HFF-Myc (cell line): ENCODE measurements around the gene NEU4.

Source experiments
- DNase-seq: peaks from one replicate; pipeline ENCODE4 v3.0.0-alpha.2; 2011; ENCODE audit warnings: low read depth; ENCODE audit errors: extremely low read depth
- H3K4me3 ChIP-seq: replicated peaks from 2 replicates; pipeline ENCODE4 v1.5.1; 2011; ENCODE audit warnings: low read depth, mild to moderate bottlenecking, control low read depth, low read length
- TF ChIP-seq, protein P1 (sequence below): IDR thresholded peaks from 2 replicates; pipeline ENCODE4 v1.5.1; 2012; ENCODE audit warnings: mild to moderate bottlenecking, low read depth, low read length, control low read depth; ENCODE audit errors: missing control alignments

Gene NEU4

DNA sequence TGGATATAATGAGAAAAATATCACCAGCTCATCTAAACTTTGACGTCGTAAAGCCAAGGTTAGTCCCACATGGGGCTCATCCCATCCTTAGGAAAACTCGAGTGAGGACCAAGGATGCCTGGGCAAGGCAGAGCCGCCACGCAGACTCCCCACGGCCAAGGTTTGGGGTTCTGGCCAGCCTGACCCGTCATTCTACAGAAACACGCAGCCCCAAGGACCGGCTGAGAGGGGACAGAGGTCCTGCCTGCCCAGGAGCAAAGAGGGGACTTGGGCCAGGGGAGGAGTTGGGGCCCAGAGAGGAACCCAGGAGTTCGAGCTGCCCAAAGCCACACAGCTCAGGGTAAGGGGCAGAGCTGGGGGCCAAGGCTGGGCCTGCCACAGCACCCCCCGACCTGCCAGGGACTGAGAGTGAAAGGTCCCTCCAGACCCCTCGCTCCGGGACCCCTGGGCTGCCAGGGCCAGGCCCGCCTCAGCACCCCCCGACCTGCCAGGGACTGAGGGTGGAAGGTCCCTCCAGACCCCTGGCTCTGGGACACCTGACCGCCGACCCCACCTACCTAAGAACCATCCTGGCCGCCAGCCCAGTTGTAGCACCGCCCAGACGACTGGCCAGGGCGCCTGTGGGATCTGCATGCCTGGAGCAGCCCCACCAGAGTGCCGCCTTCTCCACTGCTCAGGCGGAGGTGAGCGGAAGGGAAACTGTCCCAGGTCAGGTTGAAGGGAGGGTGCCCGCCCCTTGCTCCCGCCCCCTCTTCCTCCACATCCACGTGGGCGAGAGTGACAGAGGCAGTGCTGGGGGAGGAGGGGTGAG lies 49.4 kb downstream of the NEU4 start, which contains the start of gene PDCD1:
PDCD1 (minus strand) TSS at position 689 of the 811 bp plus-strand sequence; CDS start at position 633, 56 bp downstream.
- TF ChIP-seq, protein P1, sequence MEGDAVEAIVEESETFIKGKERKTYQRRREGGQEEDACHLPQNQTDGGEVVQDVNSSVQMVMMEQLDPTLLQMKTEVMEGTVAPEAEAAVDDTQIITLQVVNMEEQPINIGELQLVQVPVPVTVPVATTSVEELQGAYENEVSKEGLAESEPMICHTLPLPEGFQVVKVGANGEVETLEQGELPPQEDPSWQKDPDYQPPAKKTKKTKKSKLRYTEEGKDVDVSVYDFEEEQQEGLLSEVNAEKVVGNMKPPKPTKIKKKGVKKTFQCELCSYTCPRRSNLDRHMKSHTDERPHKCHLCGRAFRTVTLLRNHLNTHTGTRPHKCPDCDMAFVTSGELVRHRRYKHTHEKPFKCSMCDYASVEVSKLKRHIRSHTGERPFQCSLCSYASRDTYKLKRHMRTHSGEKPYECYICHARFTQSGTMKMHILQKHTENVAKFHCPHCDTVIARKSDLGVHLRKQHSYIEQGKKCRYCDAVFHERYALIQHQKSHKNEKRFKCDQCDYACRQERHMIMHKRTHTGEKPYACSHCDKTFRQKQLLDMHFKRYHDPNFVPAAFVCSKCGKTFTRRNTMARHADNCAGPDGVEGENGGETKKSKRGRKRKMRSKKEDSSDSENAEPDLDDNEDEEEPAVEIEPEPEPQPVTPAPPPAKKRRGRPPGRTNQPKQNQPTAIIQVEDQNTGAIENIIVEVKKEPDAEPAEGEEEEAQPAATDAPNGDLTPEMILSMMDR: no peak
- no peak within 1 kb of the TSS for H3K4me3 ChIP-seq
- DNase-seq: no peak

DNA sequence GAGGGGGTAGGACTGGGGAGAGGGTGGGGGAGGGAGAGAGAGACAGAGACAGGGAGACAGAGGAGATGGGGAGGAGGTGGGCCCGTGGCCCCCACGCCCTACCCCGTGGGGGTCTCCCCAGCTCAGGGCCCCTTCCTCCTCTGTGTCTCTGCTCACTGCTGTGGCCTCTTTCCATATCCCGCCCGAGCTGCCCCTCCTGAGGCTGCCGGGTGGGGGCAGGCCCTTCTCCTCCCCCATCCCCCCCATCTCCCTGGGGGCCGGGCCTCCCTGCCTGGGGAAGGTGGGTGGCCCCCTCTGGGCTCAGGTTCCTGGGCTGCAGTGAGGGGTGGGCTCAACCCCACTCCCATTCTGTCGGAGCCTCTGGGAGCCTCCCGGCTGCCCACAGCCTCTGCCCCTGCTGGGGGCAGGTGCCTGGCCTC lies 50.0 kb downstream of the NEU4 start:
- TF ChIP-seq, protein P1: no peak
- no peak for DNase-seq
- H3K4me3 ChIP-seq: no peak overlapping the region

DNA sequence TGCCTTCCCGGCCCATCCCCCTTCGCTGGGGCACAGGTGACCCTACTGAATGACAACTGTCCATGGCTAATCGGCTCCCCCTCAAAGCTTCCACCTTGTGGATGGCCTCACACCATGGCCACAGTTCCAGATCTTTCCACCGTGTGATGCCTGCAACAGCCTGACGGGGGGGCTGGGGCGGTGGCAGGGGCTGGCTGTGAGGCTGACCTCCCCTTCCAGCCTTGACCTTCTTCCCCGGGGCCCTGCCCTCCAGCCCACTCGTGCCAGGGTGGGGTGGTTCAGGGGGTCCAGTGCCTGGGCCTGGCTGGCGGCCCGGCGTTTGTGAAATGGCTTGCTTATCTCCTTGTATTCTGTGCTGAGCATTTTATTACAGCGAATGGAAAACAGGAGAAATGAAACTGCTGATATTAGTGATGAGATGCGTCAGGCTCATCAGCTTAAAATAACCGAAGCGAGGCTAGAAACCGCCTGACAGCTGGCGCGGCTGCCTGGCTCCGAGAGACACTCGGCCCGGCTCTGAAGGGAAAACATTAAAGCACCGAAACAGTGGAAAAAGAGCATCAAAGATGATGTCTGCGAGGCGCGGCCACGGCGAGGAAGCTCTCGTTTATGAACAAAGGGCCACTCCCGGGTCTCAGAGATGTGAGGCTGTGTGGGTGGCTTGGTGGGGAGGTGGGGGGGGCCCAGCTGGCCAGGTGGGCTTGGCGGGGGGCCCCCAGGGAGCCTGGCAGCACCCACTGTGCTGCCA lies 50.6 kb downstream of the NEU4 start:
- H3K4me3 ChIP-seq: no peak overlapping the region
- DNase-seq: no peak
- TF ChIP-seq, protein P1: no peak

DNA sequence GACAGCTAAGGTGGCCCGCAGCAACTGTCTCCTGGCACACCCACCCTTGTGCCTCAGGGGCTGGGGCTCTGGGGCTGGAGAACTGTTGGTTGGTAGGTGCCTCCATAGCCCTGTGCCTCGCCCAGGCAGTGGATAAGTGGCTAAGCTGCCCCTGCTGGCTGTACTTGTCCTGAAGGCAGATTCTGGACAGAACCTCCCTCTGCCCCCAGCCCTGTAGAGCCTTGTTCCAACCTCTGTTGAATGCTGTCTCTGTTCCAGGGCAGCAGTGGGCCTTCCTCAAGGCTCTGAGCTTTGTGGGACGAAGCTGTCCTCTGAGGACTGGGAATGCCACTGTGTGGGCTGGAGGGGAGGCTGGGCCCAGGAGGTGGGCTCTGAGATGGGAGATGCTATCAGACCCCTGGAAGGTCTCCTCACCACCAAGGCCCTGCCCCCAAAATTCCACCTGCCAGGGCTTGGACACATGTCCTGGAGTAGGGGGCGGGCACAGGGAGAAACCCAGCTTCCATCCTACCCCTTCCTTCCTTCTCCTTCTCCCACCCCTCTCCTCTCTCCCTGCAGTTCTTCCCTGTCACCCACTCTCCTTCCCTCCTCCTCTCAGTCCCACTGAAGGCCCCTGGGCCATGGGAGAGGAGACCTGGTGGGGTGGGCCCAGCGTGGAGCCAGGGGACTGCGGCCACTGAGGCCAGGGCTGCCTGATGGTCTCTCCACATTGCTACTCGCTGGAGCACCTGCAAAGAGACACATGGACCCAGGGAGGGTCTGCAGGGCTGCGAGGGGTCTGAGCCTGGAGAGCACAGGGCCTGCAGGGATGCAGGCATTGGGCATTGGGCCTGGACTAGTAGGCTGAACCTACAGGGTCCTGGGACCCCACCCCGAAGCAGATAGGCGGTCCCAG lies 51.4 kb downstream of the NEU4 start:
- H3K4me3 ChIP-seq: no peak overlapping the region
- no peak for DNase-seq

DNA sequence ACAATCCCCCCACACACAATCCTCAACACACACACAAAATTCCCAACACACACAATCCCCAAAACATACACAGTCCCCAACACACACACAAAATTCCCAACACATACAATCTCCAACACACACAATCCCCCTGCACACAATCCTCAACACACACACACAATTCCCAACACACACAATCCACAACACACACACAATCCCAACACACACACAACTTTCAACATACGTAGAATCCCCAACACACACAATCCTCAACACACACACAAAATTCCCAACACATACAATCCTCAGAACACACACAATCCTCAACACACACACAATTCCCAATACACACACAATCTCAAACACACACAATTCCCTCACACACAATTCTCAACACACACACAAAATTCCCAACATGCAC lies 52.3 kb downstream of the NEU4 start:
- no peak for DNase-seq
- no peak overlapping the region for H3K4me3 ChIP-seq
- TF ChIP-seq, protein P1: no peak

More for the DNA sequence above, 51.4 kb downstream of the NEU4 start:
- TF ChIP-seq, protein P1: no peak

DNA sequence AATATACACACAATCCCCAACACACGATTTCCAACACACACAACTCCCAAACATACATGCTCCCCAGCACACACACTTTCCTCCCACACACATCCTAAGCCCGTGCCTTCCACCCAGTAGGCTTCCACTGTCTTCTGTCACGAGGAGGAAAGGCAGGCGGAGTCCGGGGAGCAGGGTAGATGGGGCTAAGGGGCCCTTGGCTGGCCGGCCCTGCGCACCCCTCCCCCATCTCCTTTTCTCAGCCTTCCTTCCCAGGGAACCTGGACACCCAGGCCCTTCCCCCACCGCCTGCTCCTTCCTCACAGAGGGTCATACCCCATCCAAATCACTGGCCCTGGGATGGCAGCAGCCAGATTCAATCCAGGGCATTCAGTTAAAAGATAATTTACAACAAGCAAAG lies 53.1 kb downstream of the NEU4 start:
- no peak overlapping the region for H3K4me3 ChIP-seq
- DNase-seq: no peak
- TF ChIP-seq, protein P1: no peak
